ENCODE data around the gene RPS18.
"Not testable (repeated sequence)": the region's sequence is repeated elsewhere in the genome, so short reads cannot be mapped to it uniquely, and the experiment has no call there.

RPS18 gene

GRCh38 chr6:33271468-33272274 is at the start of gene RPS18, which contains the start of gene VPS52:
Gene RPS18, plus strand, starts transcription at chr6:33272075. Its CDS starts 45 bp downstream, at chr6:33272120.
Gene VPS52, minus strand, starts transcription at chr6:33271876. Its CDS starts 201 bp downstream, at chr6:33271675.
- DNase-seq = peak; percentile 85 to 86

GRCh38 chr6:33226503-33227120 is 45.3 kb upstream of the RPS18 start:
- not testable (repeated sequence) for DNase-seq

GRCh38 chr6:33235221-33235634 is 36.6 kb upstream of the RPS18 start:
- DNase-seq = no peak

GRCh38 chr6:33236328-33236727 is 35.5 kb upstream of the RPS18 start:
- no peak for DNase-seq

GRCh38 chr6:33236852-33237251 is 35.0 kb upstream of the RPS18 start:
- DNase-seq = no peak

GRCh38 chr6:33237741-33238140 is 34.1 kb upstream of the RPS18 start:
- no peak for DNase-seq

GRCh38 chr6:33241968-33242367 is 29.9 kb upstream of the RPS18 start:
- no peak for DNase-seq

GRCh38 chr6:33243476-33243875 is 28.4 kb upstream of the RPS18 start:
- DNase-seq = no peak

GRCh38 chr6:33247977-33248642 is 23.8 kb upstream of the RPS18 start:
- peak; percentile 92 to 95 for DNase-seq

- DNase-seq = peak; percentile 27 to 39
These were observed 23.3 kb upstream of the RPS18 start for GRCh38 chr6:33248643-33248931.

GRCh38 chr6:33248932-33249731 is 22.7 kb upstream of the RPS18 start:
- peak; percentile 93 to 94 for DNase-seq

- no peak for DNase-seq
These were observed 21.9 kb upstream of the RPS18 start for GRCh38 chr6:33249732-33250630.

GRCh38 chr6:33250731-33251130 is 21.1 kb upstream of the RPS18 start:
- no peak for DNase-seq

GRCh38 chr6:33251395-33252012 is 20.4 kb upstream of the RPS18 start:
- DNase-seq = no peak

GRCh38 chr6:33252759-33253158 is 19.1 kb upstream of the RPS18 start:
- no peak for DNase-seq

- DNase-seq = no peak
These were observed 17.3 kb upstream of the RPS18 start for GRCh38 chr6:33254591-33254990.

- DNase-seq = no peak
These were observed 12.8 kb upstream of the RPS18 start for GRCh38 chr6:33259032-33259431.

GRCh38 chr6:33262490-33262889 is 9.4 kb upstream of the RPS18 start:
- not testable (repeated sequence) for DNase-seq

- DNase-seq = no peak
These were observed 7.9 kb upstream of the RPS18 start for GRCh38 chr6:33264015-33264414.

GRCh38 chr6:33271117-33271467 is 783 bp upstream of the RPS18 start:
- DNase-seq = no peak

- DNase-seq = no peak
These were observed 627 bp downstream of the RPS18 start for GRCh38 chr6:33272275-33273128.

Data from stimulated activated CD4-positive, alpha-beta T cell treated with anti-CD3 and anti-CD28 coated beads, Interleukin-2, amount 100 ng/mL, for 48 hours (primary cell).